ENCODE results near the gene HMGN4.

HMGN4 gene

DNA sequence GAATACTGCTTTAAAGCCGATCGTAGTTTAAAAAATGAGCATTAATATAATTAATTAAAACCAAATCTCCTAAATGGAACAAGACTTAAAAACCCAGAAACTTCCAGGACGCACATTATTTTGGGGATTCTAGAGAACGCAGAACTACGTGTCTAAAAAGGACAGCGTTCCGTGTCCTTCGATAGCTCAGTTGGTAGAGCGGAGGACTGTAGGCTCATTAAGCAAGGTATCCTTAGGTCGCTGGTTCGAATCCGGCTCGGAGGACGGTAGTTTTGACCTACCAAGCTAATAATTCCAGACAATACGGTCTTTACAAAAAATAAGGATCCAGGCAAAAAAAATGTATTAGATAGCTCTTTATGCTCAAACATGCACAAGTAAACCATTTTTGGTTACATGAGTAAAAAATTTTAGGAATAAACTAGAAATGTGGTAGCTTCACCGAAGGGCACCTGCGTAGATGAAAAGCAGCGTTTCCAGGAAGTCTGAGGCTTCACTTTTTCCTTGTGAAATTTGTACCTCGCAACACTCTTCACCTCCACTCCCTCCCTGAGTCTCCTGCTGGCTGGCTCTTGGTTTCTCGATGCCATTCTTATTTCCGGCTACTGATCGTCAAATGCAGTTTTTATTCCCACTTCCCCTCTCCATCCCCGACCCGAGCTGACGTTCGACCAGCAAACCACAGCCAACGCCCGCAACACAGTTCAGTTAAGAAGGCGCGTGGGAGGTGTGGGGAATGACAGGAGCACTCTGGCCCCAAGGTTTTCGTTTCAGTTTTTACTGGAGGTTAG, 39.0 kb downstream of the HMGN4 start:
- Histone ChIP-seq H3K9ac (ENCODE audit: low read length) (no peak overlapping the region), H3K14ac (ENCODE audit: low read length) (no peak overlapping the region), H3K36me3 (ENCODE audit: control insufficient read depth in 1 of 2, insufficient read depth in 2 of 2, low read length in 2 of 2) (no peaks in the 10 kb centered on the region), H2AFZ (ENCODE audit: insufficient read depth, low read length, poor library complexity) (peak overlapping the region; percentile 89), H2BK120ac (ENCODE audit: insufficient read depth, low read length, poor library complexity) (no peak overlapping the region), H2AK5ac (ENCODE audit: low read length) (no peak overlapping the region), H4K8ac (ENCODE audit: low read depth, low read length) (peak overlapping the region; percentile 80), H3K4me1 (ENCODE audit: control insufficient read depth in 1 of 2, insufficient read depth in 2 of 2, low read length in 2 of 2) (peaks cover 0 to 2% of the 10 kb centered on the region in 2 experiments), H3K4me3 (ENCODE audit: low read depth, low read length) (peak overlapping the region; percentile 51), H3K4ac (ENCODE audit: low read depth, low read length) (no peak overlapping the region), H3K79me2 (ENCODE audit: control insufficient read depth, insufficient read depth, low read length, poor library complexity) (no peaks in the 10 kb centered on the region), H3K79me1 (ENCODE audit: low read length) (no peaks in the 10 kb centered on the region), H3K4me2 (ENCODE audit: low read length) (peak overlapping the region; percentile 73), H3K27me3 (ENCODE audit: insufficient read depth, low read length) (no peaks in the 10 kb centered on the region), H3K9me3 (ENCODE audit: insufficient read depth, low read depth, low read length) (no peaks in the 10 kb centered on the region), H3K23ac (ENCODE audit: low read length) (no peak overlapping the region), H3K18ac (ENCODE audit: low read length) (no peak overlapping the region), H4K91ac (ENCODE audit: low read depth, low read length) (no peak overlapping the region), H2BK5ac (ENCODE audit: low read depth, low read length, poor library complexity) (no peak overlapping the region), H2BK12ac (ENCODE audit: low read length) (no peak overlapping the region), H3K27ac (ENCODE audit: low read depth, low read length) (no peak overlapping the region), H4K12ac (ENCODE audit: low read depth, low read length) (no peak overlapping the region)
- DNase-seq, result peak; percentile 14 to 59
- WGBS (ENCODE audit: extremely low coverage, insufficient coverage, insufficient read length), result no CpG with 5 or more reads among the region's 31 CpGs

DNA sequence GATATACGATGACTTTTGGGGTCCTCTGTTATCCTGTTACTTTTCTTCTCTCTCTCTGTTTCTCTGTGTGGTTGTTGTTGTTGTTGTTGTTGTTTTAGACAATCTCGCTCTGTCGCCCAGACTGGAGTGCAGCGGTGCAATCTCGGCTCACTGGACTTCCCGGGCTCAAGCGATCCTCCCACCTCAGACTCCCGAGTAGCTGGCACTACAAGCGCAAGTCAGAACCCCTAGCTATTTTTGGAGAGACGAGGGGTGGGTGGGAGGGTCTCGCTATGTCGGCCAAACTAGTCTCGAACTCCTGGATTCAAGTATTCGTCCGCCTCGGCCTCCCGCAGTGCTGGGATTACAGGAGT, 39.5 kb downstream of the HMGN4 start:
- H3K9me3 ChIP-seq (ENCODE audit: insufficient read depth, low read depth, low read length), result no peaks in the 10 kb centered on the region
- no peak overlapping the region for H3K23ac ChIP-seq (ENCODE audit: low read length)
- no peak overlapping the region for H3K9ac ChIP-seq (ENCODE audit: low read length)
- H3K14ac ChIP-seq (ENCODE audit: low read length), result no peak overlapping the region
- H3K79me1 ChIP-seq (ENCODE audit: low read length), result no peaks in the 10 kb centered on the region
- peaks cover 0 to 2% of the 10 kb centered on the region in 2 experiments for H3K4me1 ChIP-seq (ENCODE audit: control insufficient read depth in 1 of 2, insufficient read depth in 2 of 2, low read length in 2 of 2)
- peak overlapping the region; percentile 48 for H3K4me3 ChIP-seq (ENCODE audit: low read depth, low read length)
- H3K4me2 ChIP-seq (ENCODE audit: low read length), result peak overlapping the region; percentile 73
- no peak overlapping the region for H3K18ac ChIP-seq (ENCODE audit: low read length)
- no peaks in the 10 kb centered on the region for H3K36me3 ChIP-seq (ENCODE audit: control insufficient read depth in 1 of 2, insufficient read depth in 2 of 2, low read length in 2 of 2)
- H4K8ac ChIP-seq (ENCODE audit: low read depth, low read length), result peak overlapping the region; percentile 80
- H4K12ac ChIP-seq (ENCODE audit: low read depth, low read length), result no peak overlapping the region
- H2BK12ac ChIP-seq (ENCODE audit: low read length), result no peak overlapping the region
- no peaks in the 10 kb centered on the region for H3K79me2 ChIP-seq (ENCODE audit: control insufficient read depth, insufficient read depth, low read length, poor library complexity)
- H4K91ac ChIP-seq (ENCODE audit: low read depth, low read length), result no peak overlapping the region
- no peak overlapping the region for H2AK5ac ChIP-seq (ENCODE audit: low read length)
- no peak for DNase-seq
- H2AFZ ChIP-seq (ENCODE audit: insufficient read depth, low read length, poor library complexity), result peak overlapping the region; percentile 89
- H2BK120ac ChIP-seq (ENCODE audit: insufficient read depth, low read length, poor library complexity), result no peak overlapping the region
- H3K27me3 ChIP-seq (ENCODE audit: insufficient read depth, low read length), result no peaks in the 10 kb centered on the region
- no CpG with 5 or more reads among the region's 17 CpGs for WGBS (ENCODE audit: extremely low coverage, insufficient coverage, insufficient read length)
- H2BK5ac ChIP-seq (ENCODE audit: low read depth, low read length, poor library complexity), result no peak overlapping the region
- H3K4ac ChIP-seq (ENCODE audit: low read depth, low read length), result no peak overlapping the region
- no peak overlapping the region for H3K27ac ChIP-seq (ENCODE audit: low read depth, low read length)

GRCh38 chr6:26578279-26578678, 40.1 kb downstream of the HMGN4 start:
- Histone ChIP-seq H2BK12ac (ENCODE audit: low read length) (no peak overlapping the region), H3K27me3 (ENCODE audit: insufficient read depth, low read length) (no peaks in the 10 kb centered on the region), H3K23ac (ENCODE audit: low read length) (no peak overlapping the region), H3K14ac (ENCODE audit: low read length) (no peak overlapping the region), H4K91ac (ENCODE audit: low read depth, low read length) (no peak overlapping the region), H3K79me2 (ENCODE audit: control insufficient read depth, insufficient read depth, low read length, poor library complexity) (no peaks in the 10 kb centered on the region), H2AFZ (ENCODE audit: insufficient read depth, low read length, poor library complexity) (no peak overlapping the region), H4K12ac (ENCODE audit: low read depth, low read length) (no peak overlapping the region), H3K36me3 (ENCODE audit: control insufficient read depth in 1 of 2, insufficient read depth in 2 of 2, low read length in 2 of 2) (no peaks in the 10 kb centered on the region), H3K4me2 (ENCODE audit: low read length) (no peak overlapping the region), H3K4me1 (ENCODE audit: control insufficient read depth in 1 of 2, insufficient read depth in 2 of 2, low read length in 2 of 2) (peaks cover 0 to 2% of the 10 kb centered on the region in 2 experiments), H2AK5ac (ENCODE audit: low read length) (no peak overlapping the region), H2BK5ac (ENCODE audit: low read depth, low read length, poor library complexity) (no peak overlapping the region), H3K27ac (ENCODE audit: low read depth, low read length) (no peak overlapping the region), H2BK120ac (ENCODE audit: insufficient read depth, low read length, poor library complexity) (no peak overlapping the region), H4K8ac (ENCODE audit: low read depth, low read length) (no peak overlapping the region), H3K18ac (ENCODE audit: low read length) (no peak overlapping the region), H3K9ac (ENCODE audit: low read length) (no peak overlapping the region), H3K4me3 (ENCODE audit: low read depth, low read length) (no peak overlapping the region), H3K79me1 (ENCODE audit: low read length) (no peaks in the 10 kb centered on the region), H3K4ac (ENCODE audit: low read depth, low read length) (no peak overlapping the region), H3K9me3 (ENCODE audit: insufficient read depth, low read depth, low read length) (no peaks in the 10 kb centered on the region)
- no peak for DNase-seq
- WGBS (ENCODE audit: extremely low coverage, insufficient coverage, insufficient read length), result no CpG with 5 or more reads among the region's 6 CpGs

DNA sequence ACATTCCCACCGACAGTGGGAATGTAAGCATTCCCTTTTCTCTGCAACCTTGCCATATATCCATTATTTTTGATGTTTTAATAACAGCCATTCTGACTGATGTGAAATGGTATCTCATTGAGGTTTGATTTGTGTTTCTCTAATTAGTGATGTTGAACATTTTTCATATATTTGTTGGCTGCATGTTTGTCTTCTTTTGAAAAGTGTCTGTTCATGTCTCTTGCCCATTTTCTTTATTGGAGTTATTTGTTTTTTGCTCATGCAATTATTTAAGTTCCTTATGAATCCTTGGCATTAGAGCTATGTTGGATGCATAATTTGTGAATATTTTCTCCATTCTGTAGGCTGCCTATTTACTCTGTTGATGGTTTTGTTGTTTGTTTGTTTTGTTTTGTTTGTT, 40.6 kb downstream of the HMGN4 start:
- Histone ChIP-seq H3K4me1 (ENCODE audit: control insufficient read depth in 1 of 2, insufficient read depth in 2 of 2, low read length in 2 of 2) (peaks cover 0 to 2% of the 10 kb centered on the region in 2 experiments), H2BK120ac (ENCODE audit: insufficient read depth, low read length, poor library complexity) (no peak overlapping the region), H2BK12ac (ENCODE audit: low read length) (no peak overlapping the region), H3K79me2 (ENCODE audit: control insufficient read depth, insufficient read depth, low read length, poor library complexity) (no peaks in the 10 kb centered on the region), H3K27me3 (ENCODE audit: insufficient read depth, low read length) (no peaks in the 10 kb centered on the region), H3K27ac (ENCODE audit: low read depth, low read length) (no peak overlapping the region), H4K12ac (ENCODE audit: low read depth, low read length) (no peak overlapping the region), H4K8ac (ENCODE audit: low read depth, low read length) (no peak overlapping the region), H3K23ac (ENCODE audit: low read length) (no peak overlapping the region), H4K91ac (ENCODE audit: low read depth, low read length) (no peak overlapping the region), H2AK5ac (ENCODE audit: low read length) (no peak overlapping the region), H3K18ac (ENCODE audit: low read length) (no peak overlapping the region), H3K9me3 (ENCODE audit: insufficient read depth, low read depth, low read length) (no peaks in the 10 kb centered on the region), H3K4me3 (ENCODE audit: low read depth, low read length) (no peak overlapping the region), H3K14ac (ENCODE audit: low read length) (no peak overlapping the region), H2BK5ac (ENCODE audit: low read depth, low read length, poor library complexity) (no peak overlapping the region), H3K9ac (ENCODE audit: low read length) (no peak overlapping the region), H3K79me1 (ENCODE audit: low read length) (no peaks in the 10 kb centered on the region), H3K4me2 (ENCODE audit: low read length) (no peak overlapping the region), H3K36me3 (ENCODE audit: control insufficient read depth in 1 of 2, insufficient read depth in 2 of 2, low read length in 2 of 2) (no peaks in the 10 kb centered on the region), H3K4ac (ENCODE audit: low read depth, low read length) (no peak overlapping the region), H2AFZ (ENCODE audit: insufficient read depth, low read length, poor library complexity) (no peak overlapping the region)
- no CpG with 5 or more reads among the region's 1 CpG for WGBS (ENCODE audit: extremely low coverage, insufficient coverage, insufficient read length)
- DNase-seq, result no peak

All from trophoblast cell (in vitro differentiated cells and primary cell).